Lung (tissue), 12 donors: ENCODE results near the gene NUDT17. TPM values are rescaled to one million over a fixed set of nuclear protein-coding genes. Genes with fewer than 3 reads are reported as not detected.
"Not testable (repeated sequence)": the region's sequence is repeated elsewhere in the genome, so short reads cannot be mapped to it uniquely, and the experiment has no call there.

ENCODE experiments used
- ATAC-seq: fragments of 200-7000 bp; cut with Tn5 transposase; one replicate; pipeline ENCODE4 v1.9.1; 2020; ENCODE audit warnings: moderate number of reproducible peaks; ENCODE audit not compliant: insufficient read depth, low FRiP score
- DNase-seq, 3 donors: peaks; one replicate each; pipeline ENCODE4 v3.0.0-alpha.2; 2013 to 2017
- H3K27ac ChIP-seq, 2 donors: one replicate each; pipeline ENCODE4 v1.5.1; 2013; ENCODE audit warnings: mild to moderate bottlenecking in 2 of 2, moderate library complexity in 2 of 2, control low read depth in 1 of 2, inconsistent platforms in 1 of 2, low read depth in 1 of 2, low read length in 1 of 2
- H3K27me3 ChIP-seq, 3 donors: one replicate each; pipeline ENCODE4 v1.5.1; 2013; ENCODE audit warnings: low read length in 2 of 3; ENCODE audit not compliant: control insufficient read depth in 3 of 3, insufficient read depth in 3 of 3
- H3K36me3 ChIP-seq, 4 donors: one replicate each; pipeline ENCODE4 v1.5.1; 2013; ENCODE audit warnings: low read length in 4 of 4, mild to moderate bottlenecking in 1 of 4, moderate library complexity in 1 of 4; ENCODE audit not compliant: control insufficient read depth in 4 of 4, insufficient read depth in 4 of 4
- H3K4me1 ChIP-seq, 5 donors: one replicate each; pipeline ENCODE4 v1.5.1; 2013; ENCODE audit warnings: low read length in 5 of 5, mild to moderate bottlenecking in 2 of 5, moderate library complexity in 1 of 5; ENCODE audit not compliant: control insufficient read depth in 5 of 5, insufficient read depth in 5 of 5
- H3K4me3 ChIP-seq: one replicate; pipeline ENCODE4 v1.5.1; 2013; ENCODE audit warnings: mild to moderate bottlenecking, control low read depth, moderate library complexity
- H3K9ac ChIP-seq, 2 donors: one replicate each; pipeline ENCODE4 v1.5.1; 2013; ENCODE audit warnings: low read length in 2 of 2, control low read depth in 1 of 2; ENCODE audit not compliant: insufficient read depth in 1 of 2
- H3K9me3 ChIP-seq, 4 donors: one replicate each; pipeline ENCODE4 v1.5.1; 2013; ENCODE audit warnings: low read length in 3 of 4, mild to moderate bottlenecking in 1 of 4, moderate library complexity in 1 of 4; ENCODE audit not compliant: control insufficient read depth in 4 of 4, insufficient read depth in 3 of 4
- WGBS, 2 donors: extraction: QIAGEN DNeasy Blood & Tissue Kit; methylation state at CpG; one replicate each; pipeline ENCODE4 v1.1.7; 2013; 5-methylcytosine and 5-hydroxymethylcytosine counted together
- polyA plus RNA-seq, 2 donors: library from polyadenylated mRNA; stranded (reverse); fragments of 200-250 nt; gene quantifications; one replicate each; pipeline ENCODE4 v1.2.1, GENCODE V29; 2013
- total RNA-seq, 2 donors: library from RNA; depleted of rRNA in 1 of 2; stranded (reverse); fragments of >200 nt in 1 of 2; gene quantifications; one replicate each; pipeline ENCODE4 v1.2.1, GENCODE V29; 2014 to 2021
- TF ChIP-seq, protein P1 (sequence below): IDR thresholded peaks from 2 replicates; pipeline ENCODE4 v1.5.1; 2012; ENCODE audit warnings: mild to moderate bottlenecking; ENCODE audit errors: control extremely low read depth, extremely low read depth
- donor health status: control.
- donor health status: control.
- donor health status: Bipolar disorder and iron deficiency.
- donor health status: healthy.
- donor health status: DM: yes; HTN: yes; CAD: no.

Gene NUDT17
- total and polyA plus RNA-seq, 4 donors, result 1.6 to 6.2 (median 3.5) TPM

DNA sequence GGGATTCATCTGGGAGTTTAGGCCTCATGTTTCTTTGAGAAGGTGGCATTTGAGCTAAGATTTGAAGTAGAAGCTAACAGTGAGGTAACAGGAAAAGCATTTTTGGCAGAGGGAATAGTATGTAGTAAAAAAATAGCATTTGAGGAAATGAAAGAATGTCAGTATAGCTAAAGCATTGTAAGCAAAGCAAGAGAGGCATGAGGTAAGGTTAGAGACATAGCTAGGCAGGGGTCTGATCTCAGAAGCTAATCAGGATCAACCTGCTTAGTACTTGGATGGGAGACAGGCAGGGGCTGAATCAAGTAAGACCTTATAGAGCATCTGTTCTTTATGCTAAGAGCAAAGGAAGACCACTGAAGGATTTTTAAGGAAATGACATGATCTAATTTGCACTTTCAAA is 17.5 kb upstream of the NUDT17 start:
- no peak overlapping the region for H3K27ac ChIP-seq
- DNase-seq (no peak), ATAC-seq (no peak)
- H3K4me3 ChIP-seq, result no peak overlapping the region
- H3K36me3 ChIP-seq, result peaks cover 28 to 51% (median 32%) of the 10 kb centered on the region in 4 donors
- H3K9ac ChIP-seq, result no peak overlapping the region
- no peaks in the 10 kb centered on the region for H3K9me3 ChIP-seq
- TF ChIP-seq, protein P1, sequence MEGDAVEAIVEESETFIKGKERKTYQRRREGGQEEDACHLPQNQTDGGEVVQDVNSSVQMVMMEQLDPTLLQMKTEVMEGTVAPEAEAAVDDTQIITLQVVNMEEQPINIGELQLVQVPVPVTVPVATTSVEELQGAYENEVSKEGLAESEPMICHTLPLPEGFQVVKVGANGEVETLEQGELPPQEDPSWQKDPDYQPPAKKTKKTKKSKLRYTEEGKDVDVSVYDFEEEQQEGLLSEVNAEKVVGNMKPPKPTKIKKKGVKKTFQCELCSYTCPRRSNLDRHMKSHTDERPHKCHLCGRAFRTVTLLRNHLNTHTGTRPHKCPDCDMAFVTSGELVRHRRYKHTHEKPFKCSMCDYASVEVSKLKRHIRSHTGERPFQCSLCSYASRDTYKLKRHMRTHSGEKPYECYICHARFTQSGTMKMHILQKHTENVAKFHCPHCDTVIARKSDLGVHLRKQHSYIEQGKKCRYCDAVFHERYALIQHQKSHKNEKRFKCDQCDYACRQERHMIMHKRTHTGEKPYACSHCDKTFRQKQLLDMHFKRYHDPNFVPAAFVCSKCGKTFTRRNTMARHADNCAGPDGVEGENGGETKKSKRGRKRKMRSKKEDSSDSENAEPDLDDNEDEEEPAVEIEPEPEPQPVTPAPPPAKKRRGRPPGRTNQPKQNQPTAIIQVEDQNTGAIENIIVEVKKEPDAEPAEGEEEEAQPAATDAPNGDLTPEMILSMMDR, result no peak
- peaks cover 0 to 8% (median 0%) of the 10 kb centered on the region in 5 donors for H3K4me1 ChIP-seq
- H3K27me3 ChIP-seq, result no peaks in the 10 kb centered on the region

DNA sequence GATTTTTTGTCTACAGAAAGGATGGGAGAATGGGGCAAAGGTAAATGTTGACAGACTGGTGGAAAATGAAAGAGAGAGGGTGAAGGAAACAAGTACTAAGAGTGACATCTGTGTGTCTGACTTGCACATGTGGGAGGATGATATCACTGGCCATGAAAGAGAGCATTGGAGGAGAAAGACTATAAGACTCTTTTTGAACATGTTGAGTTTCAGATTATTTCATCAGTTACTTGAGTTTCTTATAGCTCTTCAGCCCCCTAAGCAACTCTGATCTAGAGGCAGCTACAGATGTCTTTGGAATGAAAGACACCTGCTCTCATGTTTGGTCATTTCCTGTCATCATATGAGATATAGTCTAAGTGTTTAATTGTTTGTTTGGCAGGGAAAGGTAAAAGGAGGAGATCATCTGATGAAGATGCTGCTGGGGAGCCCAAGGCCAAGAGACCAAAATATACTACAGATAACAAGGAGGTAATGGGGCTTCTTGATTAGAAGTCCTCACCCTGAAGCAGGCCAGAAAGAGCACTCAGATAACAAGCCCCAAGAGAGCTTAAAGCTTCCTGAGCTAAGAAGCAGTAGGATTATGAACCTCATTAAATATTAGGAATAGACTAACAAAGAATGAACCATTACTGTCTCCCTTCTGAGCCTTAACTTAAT is 16.9 kb upstream of the NUDT17 start:
- Histone ChIP-seq H3K9me3 (no peaks in the 10 kb centered on the region), H3K4me3 (no peak overlapping the region), H3K9ac (no peak overlapping the region), H3K27me3 (no peaks in the 10 kb centered on the region), H3K27ac (no peak overlapping the region), H3K36me3 (peaks cover 32 to 55% (median 37%) of the 10 kb centered on the region in 4 donors), H3K4me1 (peaks cover 0 to 8% (median 0%) of the 10 kb centered on the region in 5 donors)
- ATAC-seq, result no peak
- no peak for DNase-seq
- TF ChIP-seq, protein P1, result no peak

DNA sequence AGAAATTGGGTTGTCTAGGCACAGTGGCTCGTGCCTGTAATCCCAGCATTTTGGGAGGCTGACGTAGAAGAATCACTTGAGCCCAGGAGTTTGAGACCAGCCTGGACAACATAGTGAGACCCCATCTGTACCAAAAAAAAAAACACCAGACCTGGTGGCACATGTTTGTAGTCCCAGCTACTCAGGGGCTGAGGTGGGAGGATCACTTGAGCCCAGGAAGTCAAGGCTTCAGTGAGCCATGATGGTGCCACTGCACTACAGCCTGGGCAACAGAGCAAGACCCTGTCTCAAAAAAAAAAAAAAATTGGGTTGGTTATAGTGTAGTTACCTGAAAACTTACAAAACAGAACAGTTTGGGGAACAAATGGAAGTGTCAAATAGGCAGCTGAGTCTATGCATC is 14.6 kb upstream of the NUDT17 start:
- not testable (repeated sequence) for ATAC-seq, H3K4me1 ChIP-seq, H3K9ac ChIP-seq, H3K27ac ChIP-seq, H3K4me3 ChIP-seq, H3K27me3 ChIP-seq, DNase-seq, H3K9me3 ChIP-seq
- H3K36me3 ChIP-seq, result peaks cover 43 to 69% (median 45%) of the 10 kb centered on the region in 4 donors
- WGBS, 2 donors, result 98 to 100% methylated on average over 2 of the region's 2 CpGs

DNA sequence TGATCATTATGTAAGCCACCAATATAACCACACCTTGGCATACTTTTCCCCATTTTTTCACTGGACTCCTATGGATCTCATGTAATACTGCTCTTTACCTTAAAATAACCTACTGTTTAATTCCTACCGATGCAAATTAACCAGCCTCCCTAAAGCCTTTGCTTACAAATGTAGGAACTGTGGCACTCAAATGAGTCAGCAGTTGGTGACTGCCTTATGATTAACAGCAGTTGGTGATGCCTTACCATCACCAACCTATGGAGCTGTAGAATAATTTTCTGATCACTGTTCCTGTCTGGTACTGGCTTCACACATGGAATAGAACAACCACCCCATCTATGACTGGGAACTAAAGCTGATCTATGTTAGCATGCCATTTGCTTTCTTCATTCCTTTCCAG is 7.8 kb upstream of the NUDT17 start:
- H3K27me3 ChIP-seq, result no peaks in the 10 kb centered on the region
- H3K9me3 ChIP-seq, result no peaks in the 10 kb centered on the region
- H3K27ac ChIP-seq, result no peak overlapping the region
- no peak for ATAC-seq
- TF ChIP-seq, protein P1, result no peak
- DNase-seq, result no peak
- no peaks in the 10 kb centered on the region for H3K4me1 ChIP-seq
- 91 to 99% methylated on average over 1 of the region's 1 CpG for WGBS, 2 donors
- H3K4me3 ChIP-seq, result no peak overlapping the region
- no peak overlapping the region for H3K9ac ChIP-seq
- H3K36me3 ChIP-seq, result peaks cover 35 to 69% (median 61%) of the 10 kb centered on the region in 4 donors
